Gastrocnemius medialis (tissue), 4 donors: ENCODE data around the gene LARGE1. TPM values are rescaled to one million over a fixed set of nuclear protein-coding genes. Genes with fewer than 3 reads are reported as not detected.

Experiments used
- ATAC-seq, 2 donors: fragments of 150-250 bp; one replicate each; pipeline ENCODE4 v1.9.1; 2016
- DNase-seq, 2 donors: peaks; one replicate each; pipeline ENCODE4 v3.0.0-alpha.2; 2019
- H3K27ac ChIP-seq, 4 donors: fragments of 200-600 bp; sonication (generic); 1 replicate in 1 of 4; 2 replicates in 3 of 4; pipeline ENCODE4 v1.5.1; 2016 to 2018; ENCODE audit warnings: mild to moderate bottlenecking in 2 of 4, moderate library complexity in 1 of 4
- H3K27me3 ChIP-seq, 3 donors: fragments of 200-600 bp; sonication (generic) in 2 of 3; 1 replicate in 1 of 3; 2 replicates in 2 of 3; pipeline versions ENCODE4 v1.5.1 to v1.6.0; 2016 to 2019; ENCODE audit warnings: mild to moderate bottlenecking in 1 of 3, moderate library complexity in 1 of 3
- H3K36me3 ChIP-seq, 2 donors: fragments of 200-600 bp; sonication (generic) in 1 of 2; one replicate each; pipeline ENCODE4 v1.5.1; 2017 to 2018
- H3K4me1 ChIP-seq, 2 donors: fragments of 200-600 bp; sonication (generic) in 1 of 2; one replicate each; pipeline ENCODE4 v1.5.1; 2016 to 2017; ENCODE audit warnings: mild to moderate bottlenecking in 2 of 2
- H3K4me3 ChIP-seq, 4 donors: fragments of 200-600 bp; sonication (generic) in 3 of 4; 1 replicate in 1 of 4; 2 replicates in 3 of 4; pipeline ENCODE4 v1.5.1; 2016 to 2019; ENCODE audit warnings: mild to moderate bottlenecking in 2 of 4
- H3K9me3 ChIP-seq, 3 donors: fragments of 200-600 bp; sonication (generic) in 2 of 3; 1 replicate in 1 of 3; 2 replicates in 2 of 3; pipeline ENCODE4 v1.5.1; 2016 to 2019
- POLR2A ChIP-seq, 2 donors: fragments of 450-650 bp; IDR thresholded peaks; one replicate each; pipeline ENCODE4 v1.6.1; 2017; ENCODE audit warnings: antibody characterized with exemption in 2 of 2, mild to moderate bottlenecking in 2 of 2, moderate library complexity in 2 of 2
- in situ Hi-C, 4 donors: fragments of 200-750 bp; cut with MboI; loops; one replicate each; pipeline versions ENCODE4 v1.15.0 to v1.8.0; 2017; ENCODE audit warnings: low sequenced_read_pairs in 4 of 4
- intact Hi-C: fragments of 100-400 bp; cut with DNase I; formaldehyde crosslinking; loops from one replicate; pipeline ENCODE4 v1.15.1; 2023; ENCODE audit warnings: low total_unique reads
- total RNA-seq, 4 donors: library from RNA; depleted of rRNA; stranded (reverse); fragments of >200 nt; gene quantifications; one replicate each; pipeline versions ENCODE4 v1.1.0 to v1.2.3, GENCODE V29; 2016
- TF ChIP-seq, protein P1 (sequence below), 5 experiments: fragments of 450-650 bp in 3 of 5; fragments of 200-600 bp in 2 of 5; sonication (generic) in 2 of 5; IDR thresholded peaks in 4 of 5; conservative IDR thresholded peaks in 1 of 5; 1 replicate in 4 of 5; 2 replicates in 1 of 5; pipeline ENCODE4 v1.5.1; 2016 to 2019; ENCODE audit warnings: antibody characterized with exemption in 5 of 5, mild to moderate bottlenecking in 3 of 5, moderate library complexity in 3 of 5

The LARGE1 gene
- total RNA-seq, 4 donors from 2014 or later: 48.5 to 91.0 (median 68.4) TPM

- intact Hi-C loops (no loop called here), in situ Hi-C loops (no loop called here)
- Histone ChIP-seq H3K9me3 (no peaks in the 10 kb centered on the region), H3K36me3 (no peaks in the 10 kb centered on the region), H3K4me1 (peaks cover 23 to 44% of the 10 kb centered on the region in 2 donors), H3K4me3 (no peak overlapping the region), H3K27ac (no peak overlapping the region), H3K27me3 (no peaks in the 10 kb centered on the region)
- ATAC-seq (no peak), DNase-seq (no peak)
- TF ChIP-seq, protein P1, sequence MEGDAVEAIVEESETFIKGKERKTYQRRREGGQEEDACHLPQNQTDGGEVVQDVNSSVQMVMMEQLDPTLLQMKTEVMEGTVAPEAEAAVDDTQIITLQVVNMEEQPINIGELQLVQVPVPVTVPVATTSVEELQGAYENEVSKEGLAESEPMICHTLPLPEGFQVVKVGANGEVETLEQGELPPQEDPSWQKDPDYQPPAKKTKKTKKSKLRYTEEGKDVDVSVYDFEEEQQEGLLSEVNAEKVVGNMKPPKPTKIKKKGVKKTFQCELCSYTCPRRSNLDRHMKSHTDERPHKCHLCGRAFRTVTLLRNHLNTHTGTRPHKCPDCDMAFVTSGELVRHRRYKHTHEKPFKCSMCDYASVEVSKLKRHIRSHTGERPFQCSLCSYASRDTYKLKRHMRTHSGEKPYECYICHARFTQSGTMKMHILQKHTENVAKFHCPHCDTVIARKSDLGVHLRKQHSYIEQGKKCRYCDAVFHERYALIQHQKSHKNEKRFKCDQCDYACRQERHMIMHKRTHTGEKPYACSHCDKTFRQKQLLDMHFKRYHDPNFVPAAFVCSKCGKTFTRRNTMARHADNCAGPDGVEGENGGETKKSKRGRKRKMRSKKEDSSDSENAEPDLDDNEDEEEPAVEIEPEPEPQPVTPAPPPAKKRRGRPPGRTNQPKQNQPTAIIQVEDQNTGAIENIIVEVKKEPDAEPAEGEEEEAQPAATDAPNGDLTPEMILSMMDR (IDR thresholded peaks at IDR 0.05 in 4 of 5, conservative IDR thresholded peaks at IDR 0.05 in 1 of 5): no peak
- TF ChIP-seq POLR2A (IDR thresholded peaks at IDR 0.05): no peak
Observed at GRCh38 chr22:33889748-33890147, 30.5 kb downstream of the LARGE1 start.

DNA sequence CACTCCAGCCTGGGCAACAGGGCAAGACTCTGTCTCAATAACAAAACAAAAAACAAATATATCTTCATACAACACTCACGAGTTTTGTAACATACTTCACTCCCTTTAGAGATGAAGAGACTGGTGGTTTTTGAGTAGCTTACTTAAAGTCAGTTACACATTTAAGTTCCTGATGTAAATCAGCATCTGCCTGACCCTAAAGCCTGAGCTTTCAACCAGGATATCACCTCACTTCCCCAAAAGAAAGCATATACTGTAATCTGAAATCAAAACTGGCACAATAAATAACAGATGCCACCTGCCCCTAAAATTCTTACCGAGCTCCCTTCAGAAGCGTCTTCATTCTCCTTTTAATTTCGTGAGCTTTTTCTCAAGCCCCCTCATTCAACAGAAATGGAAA lies 31.5 kb downstream of the LARGE1 start:
- H3K4me1 ChIP-seq: peaks cover 29 to 52% of the 10 kb centered on the region in 2 donors
- intact Hi-C loops: no loop called here
- ATAC-seq: no peak

DNA sequence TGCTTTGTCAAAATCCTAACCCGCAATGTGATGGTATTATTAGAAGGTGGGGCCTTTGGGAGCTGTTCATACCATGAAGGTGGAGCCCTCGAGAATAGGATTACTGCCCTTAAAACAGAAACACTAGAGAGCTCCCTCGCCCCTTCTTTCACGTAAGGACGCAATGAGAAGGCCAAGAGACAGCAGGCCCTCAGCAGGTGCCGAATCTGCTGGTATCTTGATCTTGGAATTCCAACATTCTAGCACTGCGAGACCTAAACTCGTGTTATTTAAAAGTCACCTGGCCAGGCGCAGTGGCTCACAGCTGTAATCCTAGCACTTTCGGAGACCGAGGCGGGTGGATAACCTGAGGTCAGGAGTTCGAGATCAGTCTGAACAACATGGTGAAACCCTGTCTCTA lies 33.1 kb downstream of the LARGE1 start:
- no peak for ATAC-seq
- intact Hi-C loops: no loop called here
- no peak overlapping the region for H3K4me3 ChIP-seq
- TF ChIP-seq, protein P1 (IDR thresholded peaks at IDR 0.05 in 4 of 5, conservative IDR thresholded peaks at IDR 0.05 in 1 of 5): no peak
- no peak for TF ChIP-seq POLR2A (IDR thresholded peaks at IDR 0.05)
- H3K27me3 ChIP-seq: no peaks in the 10 kb centered on the region
- H3K4me1 ChIP-seq: peaks cover 37 to 68% of the 10 kb centered on the region in 2 donors
- DNase-seq: no peak
- H3K9me3 ChIP-seq: no peaks in the 10 kb centered on the region
- no peaks in the 10 kb centered on the region for H3K36me3 ChIP-seq
- no peak overlapping the region for H3K27ac ChIP-seq
- in situ Hi-C loops: no loop called here

More for the DNA sequence above, 31.5 kb downstream of the LARGE1 start:
- TF ChIP-seq POLR2A (IDR thresholded peaks at IDR 0.05): no peak
- TF ChIP-seq, protein P1 (IDR thresholded peaks at IDR 0.05 in 4 of 5, conservative IDR thresholded peaks at IDR 0.05 in 1 of 5): no peak
- Histone ChIP-seq H3K27ac (no peak overlapping the region), H3K36me3 (no peaks in the 10 kb centered on the region), H3K27me3 (no peaks in the 10 kb centered on the region), H3K9me3 (no peaks in the 10 kb centered on the region), H3K4me3 (no peak overlapping the region)
- no peak for DNase-seq
- in situ Hi-C loops: no loop called here

DNA sequence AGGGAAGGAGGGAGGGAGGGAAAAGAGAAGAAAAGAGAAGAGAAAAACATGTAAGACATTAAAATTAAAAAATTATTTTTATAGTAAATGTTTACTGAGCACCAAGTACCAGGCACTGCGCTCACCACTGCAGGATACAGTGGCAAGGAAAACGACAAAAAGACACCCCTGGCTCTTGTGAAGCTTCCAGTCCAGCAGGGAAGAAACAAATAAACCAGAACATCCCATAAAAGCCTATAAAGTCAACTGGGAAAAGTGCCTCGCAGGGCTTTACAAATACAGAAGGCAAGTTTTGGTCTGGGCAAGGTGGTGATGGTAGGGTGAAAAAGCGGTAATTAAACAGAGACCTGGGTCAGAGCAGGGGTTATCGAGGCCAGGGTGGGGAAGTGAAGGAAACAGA lies 33.6 kb downstream of the LARGE1 start:
- Histone ChIP-seq H3K27ac (no peak overlapping the region), H3K9me3 (no peaks in the 10 kb centered on the region), H3K4me3 (no peak overlapping the region), H3K4me1 (peaks cover 37 to 70% of the 10 kb centered on the region in 2 donors), H3K36me3 (no peaks in the 10 kb centered on the region), H3K27me3 (no peaks in the 10 kb centered on the region)
- in situ Hi-C loops (no loop called here), intact Hi-C loops (no loop called here)
- DNase-seq: no peak
- no peak for ATAC-seq
- TF ChIP-seq, protein P1 (IDR thresholded peaks at IDR 0.05 in 4 of 5, conservative IDR thresholded peaks at IDR 0.05 in 1 of 5): no peak
- no peak for TF ChIP-seq POLR2A (IDR thresholded peaks at IDR 0.05)

- Histone ChIP-seq H3K4me3 (peak overlapping the region in 1 of 4 donors; percentile 23), H3K36me3 (no peaks in the 10 kb centered on the region), H3K9me3 (no peaks in the 10 kb centered on the region), H3K4me1 (peaks cover 34 to 64% of the 10 kb centered on the region in 2 donors), H3K27ac (peak overlapping the region; percentile 82 to 92 (median 87)), H3K27me3 (no peaks in the 10 kb centered on the region)
- no peak for DNase-seq
- peak in 1 of 2 donors; percentile 11 for ATAC-seq
- TF ChIP-seq POLR2A (IDR thresholded peaks at IDR 0.05): no peak
- TF ChIP-seq, protein P1 (IDR thresholded peaks at IDR 0.05 in 4 of 5, conservative IDR thresholded peaks at IDR 0.05 in 1 of 5): no peak
- in situ Hi-C loops (no loop called here), intact Hi-C loops (loop anchor here (2.0 kb wide), 1 partner anchor 36 kb away; the partner anchor contains the start of gene LARGE1)
Observed at GRCh38 chr22:33884829-33885228, 35.4 kb downstream of the LARGE1 start.
